ENCODE data around the gene LRRC45.

The LRRC45 gene

DNA sequence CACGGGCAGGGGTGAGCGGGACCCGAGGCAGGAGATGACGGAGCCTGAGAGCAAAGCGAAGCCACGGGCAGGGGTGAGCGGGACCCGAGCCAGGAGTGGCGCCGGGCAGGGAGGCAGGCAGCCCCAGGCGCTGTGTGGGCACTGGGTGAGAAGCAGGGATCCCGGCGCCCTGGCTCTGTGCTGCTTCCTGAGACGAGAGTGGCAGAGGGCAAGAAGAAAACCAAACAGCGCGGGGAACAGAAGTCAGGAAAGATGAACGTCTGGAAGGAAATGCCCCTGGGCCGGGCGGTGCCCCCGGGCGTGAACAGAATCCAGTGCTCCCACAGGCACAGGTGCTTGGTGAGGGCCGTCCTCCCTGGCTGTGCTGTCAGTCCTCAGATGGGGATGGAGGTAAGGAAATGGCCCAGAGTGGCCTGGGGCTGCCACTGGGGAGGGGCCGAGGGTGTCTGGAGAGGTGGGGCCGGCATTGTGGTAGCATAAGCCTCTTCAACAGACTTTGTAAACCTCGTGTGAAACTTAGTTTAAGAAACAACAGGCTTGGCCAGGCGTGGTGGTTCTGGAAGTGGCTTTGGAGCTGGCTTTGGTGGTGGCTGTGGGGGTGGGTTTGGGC lies 35.8 kb upstream of the LRRC45 start:
- peaks cover 96% of the 10 kb centered on the region for H3K36me3 Mint-ChIP-seq (ENCODE audit: low read depth)
- no peaks in the 10 kb centered on the region for H3K9me3 Mint-ChIP-seq
- no peaks in the 10 kb centered on the region for H3K27me3 Mint-ChIP-seq

GRCh38 chr17:81990836-81991683 lies 32.0 kb upstream of the LRRC45 start:
- no peaks in the 10 kb centered on the region for H3K4me1 Mint-ChIP-seq (ENCODE audit: low read depth)
- no peak overlapping the region for H3K27ac Mint-ChIP-seq
- intact Hi-C loops (cut with micrococcal nuclease), result no loop called here
- H3K27me3 Mint-ChIP-seq, result no peaks in the 10 kb centered on the region
- peaks cover 87% of the 10 kb centered on the region for H3K36me3 Mint-ChIP-seq (ENCODE audit: low read depth)
- H3K4me3 Mint-ChIP-seq, result no peak overlapping the region
- H3K9me3 Mint-ChIP-seq, result no peaks in the 10 kb centered on the region

More for the DNA sequence above, 35.8 kb upstream of the LRRC45 start:
- no peak overlapping the region for H3K27ac Mint-ChIP-seq
- peaks cover 18% of the 10 kb centered on the region for H3K4me1 Mint-ChIP-seq (ENCODE audit: low read depth)
- H3K4me3 Mint-ChIP-seq, result no peak overlapping the region
- intact Hi-C loops (cut with micrococcal nuclease), result no loop called here

DNA sequence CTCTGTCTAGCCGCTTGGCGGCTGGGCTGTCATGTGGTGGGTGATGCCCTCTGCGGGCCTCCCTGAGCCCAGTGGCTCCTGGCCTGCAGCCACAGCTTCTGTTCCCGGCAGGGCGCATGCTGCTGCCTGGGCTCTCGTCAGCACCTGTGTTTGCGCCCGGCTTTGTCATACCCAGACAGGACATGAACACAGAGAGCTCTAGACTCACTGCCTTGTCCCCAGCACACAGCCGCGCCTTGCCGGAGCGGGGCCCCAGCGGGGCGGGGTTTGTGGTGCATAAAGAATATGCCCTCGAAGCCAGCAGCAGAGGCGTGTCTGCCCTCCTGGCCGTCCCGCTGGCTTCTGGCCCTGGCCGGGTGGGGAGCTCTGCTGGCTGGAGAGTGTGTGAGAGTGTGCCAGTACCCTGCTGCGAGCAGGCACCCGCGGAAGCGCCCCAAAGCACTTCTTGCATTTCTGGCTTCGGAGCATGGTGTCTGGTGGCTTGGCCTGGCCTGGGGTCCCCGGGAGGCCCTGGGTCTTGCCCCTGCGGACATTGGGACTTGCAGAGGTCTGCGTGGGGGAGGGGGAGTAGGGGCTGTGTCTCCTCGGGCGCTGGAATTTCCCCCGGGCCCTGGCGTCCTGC lies 31.3 kb upstream of the LRRC45 start:
- H3K4me3 Mint-ChIP-seq, result no peak overlapping the region
- no peaks in the 10 kb centered on the region for H3K9me3 Mint-ChIP-seq
- H3K4me1 Mint-ChIP-seq (ENCODE audit: low read depth), result no peaks in the 10 kb centered on the region
- intact Hi-C loops (cut with micrococcal nuclease), result no loop called here
- H3K27ac Mint-ChIP-seq, result no peak overlapping the region
- no peaks in the 10 kb centered on the region for H3K27me3 Mint-ChIP-seq
- H3K36me3 Mint-ChIP-seq (ENCODE audit: low read depth), result peaks cover 87% of the 10 kb centered on the region

GRCh38 chr17:81992306-81993102 lies 30.6 kb upstream of the LRRC45 start:
- H3K27ac Mint-ChIP-seq, result no peak overlapping the region
- H3K4me1 Mint-ChIP-seq (ENCODE audit: low read depth), result no peaks in the 10 kb centered on the region
- peaks cover 87% of the 10 kb centered on the region for H3K36me3 Mint-ChIP-seq (ENCODE audit: low read depth)
- H3K4me3 Mint-ChIP-seq, result no peak overlapping the region
- no peaks in the 10 kb centered on the region for H3K9me3 Mint-ChIP-seq
- intact Hi-C loops (cut with micrococcal nuclease), result no loop called here
- H3K27me3 Mint-ChIP-seq, result no peaks in the 10 kb centered on the region

GRCh38 chr17:81993729-81994592 lies 29.1 kb upstream of the LRRC45 start:
- Mint-ChIP-seq H3K4me3 (no peak overlapping the region), H3K9me3 (no peaks in the 10 kb centered on the region), H3K4me1 (ENCODE audit: low read depth) (no peaks in the 10 kb centered on the region), H3K36me3 (ENCODE audit: low read depth) (peaks cover 85% of the 10 kb centered on the region), H3K27me3 (no peaks in the 10 kb centered on the region), H3K27ac (no peak overlapping the region)
- intact Hi-C loops (cut with micrococcal nuclease), result no loop called here

GRCh38 chr17:81994593-81995462 lies 28.3 kb upstream of the LRRC45 start:
- H3K27ac Mint-ChIP-seq, result no peak overlapping the region
- no peak overlapping the region for H3K4me3 Mint-ChIP-seq

GRCh38 chr17:81995463-81996231 lies 27.5 kb upstream of the LRRC45 start:
- Mint-ChIP-seq H3K4me3 (no peak overlapping the region), H3K36me3 (ENCODE audit: low read depth) (peaks cover 75% of the 10 kb centered on the region), H3K27ac (no peak overlapping the region), H3K27me3 (no peaks in the 10 kb centered on the region), H3K9me3 (no peaks in the 10 kb centered on the region), H3K4me1 (ENCODE audit: low read depth) (peaks cover 11% of the 10 kb centered on the region)
- intact Hi-C loops (cut with micrococcal nuclease), result no loop called here

More at GRCh38 chr17:81994593-81995462, 28.3 kb upstream of the LRRC45 start:
- H3K27me3 Mint-ChIP-seq, result no peaks in the 10 kb centered on the region
- no peaks in the 10 kb centered on the region for H3K9me3 Mint-ChIP-seq
- peaks cover 81% of the 10 kb centered on the region for H3K36me3 Mint-ChIP-seq (ENCODE audit: low read depth)
- peaks cover 4% of the 10 kb centered on the region for H3K4me1 Mint-ChIP-seq (ENCODE audit: low read depth)
- intact Hi-C loops (cut with micrococcal nuclease), result no loop called here

DNA sequence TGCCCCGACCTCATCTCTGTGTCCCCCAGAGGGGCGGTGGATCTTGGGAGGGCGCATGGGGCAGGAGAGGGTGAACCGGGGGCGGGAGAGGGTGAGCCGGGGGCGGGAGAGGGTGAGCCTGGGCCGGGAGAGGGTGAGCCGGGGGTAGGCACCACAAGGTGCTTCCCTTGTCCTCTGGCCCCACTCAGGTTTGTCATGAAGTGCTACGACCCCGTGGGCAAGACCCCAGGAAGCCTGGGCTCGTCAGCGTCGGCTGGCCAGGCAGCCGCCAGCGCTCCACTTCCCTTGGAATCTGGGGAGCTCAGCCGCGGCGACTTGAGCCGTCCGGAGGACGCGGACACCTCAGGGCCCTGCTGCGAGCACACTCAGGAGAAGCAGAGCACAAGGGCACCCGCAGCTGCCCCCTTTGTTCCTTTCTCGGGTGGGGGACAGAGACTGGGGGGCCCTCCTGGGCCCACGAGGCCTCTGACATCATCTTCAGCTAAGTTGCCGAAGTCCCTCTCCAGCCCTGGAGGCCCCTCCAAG lies 26.8 kb upstream of the LRRC45 start:
- peaks cover 11% of the 10 kb centered on the region for H3K4me1 Mint-ChIP-seq (ENCODE audit: low read depth)
- H3K27ac Mint-ChIP-seq, result no peak overlapping the region
- intact Hi-C loops (cut with micrococcal nuclease), result no loop called here
- no peaks in the 10 kb centered on the region for H3K9me3 Mint-ChIP-seq
- H3K27me3 Mint-ChIP-seq, result no peaks in the 10 kb centered on the region
- peaks cover 69% of the 10 kb centered on the region for H3K36me3 Mint-ChIP-seq (ENCODE audit: low read depth)
- H3K4me3 Mint-ChIP-seq, result no peak overlapping the region

DNA sequence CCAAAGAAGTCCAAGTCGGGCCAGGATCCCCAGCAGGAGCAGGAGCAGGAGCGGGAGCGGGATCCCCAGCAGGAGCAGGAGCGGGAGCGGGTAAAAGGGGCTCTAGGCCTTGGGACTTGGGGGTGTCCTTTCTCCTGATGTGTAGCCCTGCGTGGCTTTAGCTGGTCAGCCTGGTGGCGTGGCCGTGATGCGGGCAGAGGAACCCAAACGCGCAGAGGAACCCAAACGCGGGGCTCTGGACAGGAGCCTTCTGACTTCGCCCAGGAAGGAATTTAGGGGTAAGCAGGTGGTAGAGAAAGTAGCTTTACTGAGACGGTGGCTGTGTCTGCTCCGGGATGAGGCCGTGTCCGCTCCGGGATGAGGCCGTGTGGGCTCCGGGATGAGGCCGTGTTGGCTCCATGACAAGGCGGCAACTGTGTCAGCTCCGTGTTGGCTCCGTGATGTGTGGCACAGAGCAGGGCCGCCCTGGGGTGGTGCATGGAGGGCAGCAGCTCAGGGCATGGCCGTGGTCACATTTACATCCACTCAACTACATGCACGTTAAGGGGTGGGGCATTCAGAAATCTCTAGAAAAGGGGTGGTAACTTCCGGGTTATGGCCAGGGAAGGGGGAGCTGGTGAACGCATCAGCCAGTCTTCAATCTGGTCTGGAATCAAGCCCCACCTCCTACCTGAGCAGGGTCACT lies 26.2 kb upstream of the LRRC45 start:
- intact Hi-C loops (cut with micrococcal nuclease), result no loop called here
- no peaks in the 10 kb centered on the region for H3K27me3 Mint-ChIP-seq
- H3K9me3 Mint-ChIP-seq, result no peaks in the 10 kb centered on the region
- H3K27ac Mint-ChIP-seq, result no peak overlapping the region
- H3K4me1 Mint-ChIP-seq (ENCODE audit: low read depth), result peaks cover 11% of the 10 kb centered on the region
- H3K36me3 Mint-ChIP-seq (ENCODE audit: low read depth), result peaks cover 62% of the 10 kb centered on the region
- H3K4me3 Mint-ChIP-seq, result no peak overlapping the region

DNA sequence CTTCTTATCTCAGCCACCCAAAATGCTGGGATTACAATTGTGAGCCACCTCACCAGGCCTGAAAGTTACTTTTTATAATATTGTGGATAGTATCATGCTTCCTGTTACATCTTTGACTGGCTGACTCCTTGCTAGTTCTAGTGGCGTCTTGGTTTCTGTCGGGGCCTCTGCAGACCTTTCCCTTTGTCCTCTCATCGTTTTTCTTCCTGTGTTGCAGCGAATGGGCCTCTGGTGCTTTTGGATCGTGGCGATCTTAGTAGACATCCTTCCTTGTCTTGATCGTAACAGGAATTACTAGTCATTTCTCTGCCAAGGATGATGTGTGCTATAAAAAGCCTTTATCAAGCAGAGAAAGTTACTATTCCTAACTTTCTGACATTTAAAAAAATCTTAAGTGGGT lies 24.9 kb upstream of the LRRC45 start:
- intact Hi-C loops (cut with micrococcal nuclease), result no loop called here
- H3K4me1 Mint-ChIP-seq (ENCODE audit: low read depth), result peaks cover 11% of the 10 kb centered on the region
- H3K27ac Mint-ChIP-seq, result no peak overlapping the region
- peaks cover 65% of the 10 kb centered on the region for H3K36me3 Mint-ChIP-seq (ENCODE audit: low read depth)
- no peaks in the 10 kb centered on the region for H3K9me3 Mint-ChIP-seq
- no peaks in the 10 kb centered on the region for H3K27me3 Mint-ChIP-seq
- H3K4me3 Mint-ChIP-seq, result no peak overlapping the region

DNA sequence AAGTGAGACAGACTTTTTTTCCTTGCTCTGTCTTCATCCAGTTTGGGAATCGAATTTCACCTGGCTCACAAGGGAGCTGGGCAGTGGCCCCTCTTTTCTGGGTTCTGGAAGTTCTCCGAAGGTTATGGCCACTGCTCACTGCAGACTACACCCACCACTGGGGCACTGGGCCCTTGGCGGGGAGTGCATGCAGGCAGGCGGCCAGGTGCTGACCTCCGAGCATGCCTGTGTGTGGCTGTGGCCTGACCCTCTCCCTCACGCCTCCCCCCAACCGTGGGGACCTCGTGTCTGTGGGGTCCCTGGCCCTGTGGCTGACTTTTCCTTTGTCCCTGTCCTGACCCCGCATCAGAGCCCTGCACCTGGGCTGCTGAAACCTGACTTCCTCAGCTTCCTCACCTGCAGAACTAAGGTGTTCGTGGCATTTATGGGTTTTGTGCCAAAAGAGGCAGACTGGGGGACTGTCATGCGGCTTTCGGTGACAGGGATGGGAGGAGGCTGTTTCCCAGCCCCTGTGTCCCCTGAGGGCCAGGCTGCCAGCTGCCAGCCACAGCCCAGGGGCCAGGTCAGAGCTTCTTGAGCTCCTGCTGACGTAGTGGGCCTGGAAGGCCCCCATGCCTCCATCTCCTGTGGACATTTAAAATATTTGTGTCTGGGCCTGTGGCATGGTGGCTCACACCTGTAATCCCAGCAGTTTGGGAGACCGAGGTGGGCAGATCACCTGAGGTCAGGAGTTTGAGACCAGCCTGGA lies 24.2 kb upstream of the LRRC45 start:
- H3K27ac Mint-ChIP-seq, result no peak overlapping the region
- H3K9me3 Mint-ChIP-seq, result no peaks in the 10 kb centered on the region
- H3K36me3 Mint-ChIP-seq (ENCODE audit: low read depth), result peaks cover 64% of the 10 kb centered on the region
- H3K27me3 Mint-ChIP-seq, result no peaks in the 10 kb centered on the region
- peaks cover 11% of the 10 kb centered on the region for H3K4me1 Mint-ChIP-seq (ENCODE audit: low read depth)
- intact Hi-C loops (cut with micrococcal nuclease), result no loop called here
- no peak overlapping the region for H3K4me3 Mint-ChIP-seq

Measured in dendritic cell treated with granulocyte-macrophage colony-stimulating factor and Interleukin-4, amounts not matched to agents 40 ng/mL and 50 ng/mL, for 4 days (primary cell).